Measurements from ENCODE around the gene SPSB1. TPM values are rescaled to one million over a fixed set of nuclear protein-coding genes. Genes with fewer than 3 reads are reported as not detected.
A peak's percentile ranks its signal among the peaks of the same experiment; 100 is the strongest.

SPSB1 gene
- total and polyA plus RNA-seq, 2 experiments from 2014 or later, result 2.4 to 6.8 TPM

GRCh38 chr1:9319208-9319788 is 26.6 kb downstream of the SPSB1 start:
- Histone ChIP-seq H3K9me2 (ENCODE audit: insufficient read depth) (no peaks in the 10 kb centered on the region), H3F3A (replicated peaks; ENCODE audit: low read depth) (0 out of 2 replicates have a peak, but pooled peaks cover 2% of the 10 kb centered on the region), H4K20me1 (replicated peaks; ENCODE audit: insufficient read depth) (no peaks in the 10 kb centered on the region), H3K4me2 (peak overlapping the region; percentile 69), H2AFZ (no peak overlapping the region), H3K36me3 (ENCODE audit: insufficient read depth) (no peaks in the 10 kb centered on the region), H3K27ac (ENCODE audit: low read depth) (0 out of 2 replicates have a peak overlapping the region, but pooled peaks have one; percentile 32), H3K4me3 (no peak overlapping the region), H3K79me2 (replicated peaks; ENCODE audit: insufficient read depth) (no peaks in the 10 kb centered on the region), H3K27me3 (ENCODE audit: insufficient read depth) (no peaks in the 10 kb centered on the region), H3K4me1 (ENCODE audit: insufficient read depth) (peaks cover 26% of the 10 kb centered on the region)
- peaks cover 17% of the 10 kb centered on the region for H3K27me3 Mint-ChIP-seq (ENCODE audit: insufficient read depth, low read depth, poor library complexity)
- no peak overlapping the region for H3K4me3 Mint-ChIP-seq
- H3K36me3 Mint-ChIP-seq (ENCODE audit: low read depth), result no peaks in the 10 kb centered on the region
- H3K4me1 Mint-ChIP-seq, result peaks cover 43% of the 10 kb centered on the region
- TF ChIP-seq ZNF114 (CRISPR knock-in tag; IDR thresholded peaks at IDR 0.05) (no peak), STAT1 (IDR thresholded peaks at IDR 0.05; ENCODE audit: unreplicated experiment) (no peak), EZH2phosphoT487 (IDR thresholded peaks at IDR 0.05; ENCODE audit: unreplicated experiment) (no peak), CTCF (conservative IDR thresholded peaks at IDR 0.05; ENCODE audit: low read depth in 2 of 2) (no peak), JUNB (IDR thresholded peaks at IDR 0.05; ENCODE audit: unreplicated experiment) (no peak), EZH2 (IDR thresholded peaks at IDR 0.05; ENCODE audit: low read depth, unreplicated experiment) (no peak), NANOG (IDR thresholded peaks at IDR 0.05; ENCODE audit: borderline replicate concordance) (no peak), POLR2AphosphoS5 (IDR thresholded peaks at IDR 0.05; ENCODE audit: low read depth) (no peak), ZNF331 (CRISPR knock-in tag; IDR thresholded peaks at IDR 0.05; ENCODE audit: low read depth) (no peak), ETS1 (IDR thresholded peaks at IDR 0.05) (no peak), CREB1 (CRISPR knock-in tag; IDR thresholded peaks at IDR 0.05; ENCODE audit: low read depth) (no peak)
- TF ChIP-seq, protein P1, sequence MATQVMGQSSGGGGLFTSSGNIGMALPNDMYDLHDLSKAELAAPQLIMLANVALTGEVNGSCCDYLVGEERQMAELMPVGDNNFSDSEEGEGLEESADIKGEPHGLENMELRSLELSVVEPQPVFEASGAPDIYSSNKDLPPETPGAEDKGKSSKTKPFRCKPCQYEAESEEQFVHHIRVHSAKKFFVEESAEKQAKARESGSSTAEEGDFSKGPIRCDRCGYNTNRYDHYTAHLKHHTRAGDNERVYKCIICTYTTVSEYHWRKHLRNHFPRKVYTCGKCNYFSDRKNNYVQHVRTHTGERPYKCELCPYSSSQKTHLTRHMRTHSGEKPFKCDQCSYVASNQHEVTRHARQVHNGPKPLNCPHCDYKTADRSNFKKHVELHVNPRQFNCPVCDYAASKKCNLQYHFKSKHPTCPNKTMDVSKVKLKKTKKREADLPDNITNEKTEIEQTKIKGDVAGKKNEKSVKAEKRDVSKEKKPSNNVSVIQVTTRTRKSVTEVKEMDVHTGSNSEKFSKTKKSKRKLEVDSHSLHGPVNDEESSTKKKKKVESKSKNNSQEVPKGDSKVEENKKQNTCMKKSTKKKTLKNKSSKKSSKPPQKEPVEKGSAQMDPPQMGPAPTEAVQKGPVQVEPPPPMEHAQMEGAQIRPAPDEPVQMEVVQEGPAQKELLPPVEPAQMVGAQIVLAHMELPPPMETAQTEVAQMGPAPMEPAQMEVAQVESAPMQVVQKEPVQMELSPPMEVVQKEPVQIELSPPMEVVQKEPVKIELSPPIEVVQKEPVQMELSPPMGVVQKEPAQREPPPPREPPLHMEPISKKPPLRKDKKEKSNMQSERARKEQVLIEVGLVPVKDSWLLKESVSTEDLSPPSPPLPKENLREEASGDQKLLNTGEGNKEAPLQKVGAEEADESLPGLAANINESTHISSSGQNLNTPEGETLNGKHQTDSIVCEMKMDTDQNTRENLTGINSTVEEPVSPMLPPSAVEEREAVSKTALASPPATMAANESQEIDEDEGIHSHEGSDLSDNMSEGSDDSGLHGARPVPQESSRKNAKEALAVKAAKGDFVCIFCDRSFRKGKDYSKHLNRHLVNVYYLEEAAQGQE (IDR thresholded peaks at IDR 0.05; ENCODE audit: unreplicated experiment), result no peak
- TF ChIP-seq, protein P2, sequence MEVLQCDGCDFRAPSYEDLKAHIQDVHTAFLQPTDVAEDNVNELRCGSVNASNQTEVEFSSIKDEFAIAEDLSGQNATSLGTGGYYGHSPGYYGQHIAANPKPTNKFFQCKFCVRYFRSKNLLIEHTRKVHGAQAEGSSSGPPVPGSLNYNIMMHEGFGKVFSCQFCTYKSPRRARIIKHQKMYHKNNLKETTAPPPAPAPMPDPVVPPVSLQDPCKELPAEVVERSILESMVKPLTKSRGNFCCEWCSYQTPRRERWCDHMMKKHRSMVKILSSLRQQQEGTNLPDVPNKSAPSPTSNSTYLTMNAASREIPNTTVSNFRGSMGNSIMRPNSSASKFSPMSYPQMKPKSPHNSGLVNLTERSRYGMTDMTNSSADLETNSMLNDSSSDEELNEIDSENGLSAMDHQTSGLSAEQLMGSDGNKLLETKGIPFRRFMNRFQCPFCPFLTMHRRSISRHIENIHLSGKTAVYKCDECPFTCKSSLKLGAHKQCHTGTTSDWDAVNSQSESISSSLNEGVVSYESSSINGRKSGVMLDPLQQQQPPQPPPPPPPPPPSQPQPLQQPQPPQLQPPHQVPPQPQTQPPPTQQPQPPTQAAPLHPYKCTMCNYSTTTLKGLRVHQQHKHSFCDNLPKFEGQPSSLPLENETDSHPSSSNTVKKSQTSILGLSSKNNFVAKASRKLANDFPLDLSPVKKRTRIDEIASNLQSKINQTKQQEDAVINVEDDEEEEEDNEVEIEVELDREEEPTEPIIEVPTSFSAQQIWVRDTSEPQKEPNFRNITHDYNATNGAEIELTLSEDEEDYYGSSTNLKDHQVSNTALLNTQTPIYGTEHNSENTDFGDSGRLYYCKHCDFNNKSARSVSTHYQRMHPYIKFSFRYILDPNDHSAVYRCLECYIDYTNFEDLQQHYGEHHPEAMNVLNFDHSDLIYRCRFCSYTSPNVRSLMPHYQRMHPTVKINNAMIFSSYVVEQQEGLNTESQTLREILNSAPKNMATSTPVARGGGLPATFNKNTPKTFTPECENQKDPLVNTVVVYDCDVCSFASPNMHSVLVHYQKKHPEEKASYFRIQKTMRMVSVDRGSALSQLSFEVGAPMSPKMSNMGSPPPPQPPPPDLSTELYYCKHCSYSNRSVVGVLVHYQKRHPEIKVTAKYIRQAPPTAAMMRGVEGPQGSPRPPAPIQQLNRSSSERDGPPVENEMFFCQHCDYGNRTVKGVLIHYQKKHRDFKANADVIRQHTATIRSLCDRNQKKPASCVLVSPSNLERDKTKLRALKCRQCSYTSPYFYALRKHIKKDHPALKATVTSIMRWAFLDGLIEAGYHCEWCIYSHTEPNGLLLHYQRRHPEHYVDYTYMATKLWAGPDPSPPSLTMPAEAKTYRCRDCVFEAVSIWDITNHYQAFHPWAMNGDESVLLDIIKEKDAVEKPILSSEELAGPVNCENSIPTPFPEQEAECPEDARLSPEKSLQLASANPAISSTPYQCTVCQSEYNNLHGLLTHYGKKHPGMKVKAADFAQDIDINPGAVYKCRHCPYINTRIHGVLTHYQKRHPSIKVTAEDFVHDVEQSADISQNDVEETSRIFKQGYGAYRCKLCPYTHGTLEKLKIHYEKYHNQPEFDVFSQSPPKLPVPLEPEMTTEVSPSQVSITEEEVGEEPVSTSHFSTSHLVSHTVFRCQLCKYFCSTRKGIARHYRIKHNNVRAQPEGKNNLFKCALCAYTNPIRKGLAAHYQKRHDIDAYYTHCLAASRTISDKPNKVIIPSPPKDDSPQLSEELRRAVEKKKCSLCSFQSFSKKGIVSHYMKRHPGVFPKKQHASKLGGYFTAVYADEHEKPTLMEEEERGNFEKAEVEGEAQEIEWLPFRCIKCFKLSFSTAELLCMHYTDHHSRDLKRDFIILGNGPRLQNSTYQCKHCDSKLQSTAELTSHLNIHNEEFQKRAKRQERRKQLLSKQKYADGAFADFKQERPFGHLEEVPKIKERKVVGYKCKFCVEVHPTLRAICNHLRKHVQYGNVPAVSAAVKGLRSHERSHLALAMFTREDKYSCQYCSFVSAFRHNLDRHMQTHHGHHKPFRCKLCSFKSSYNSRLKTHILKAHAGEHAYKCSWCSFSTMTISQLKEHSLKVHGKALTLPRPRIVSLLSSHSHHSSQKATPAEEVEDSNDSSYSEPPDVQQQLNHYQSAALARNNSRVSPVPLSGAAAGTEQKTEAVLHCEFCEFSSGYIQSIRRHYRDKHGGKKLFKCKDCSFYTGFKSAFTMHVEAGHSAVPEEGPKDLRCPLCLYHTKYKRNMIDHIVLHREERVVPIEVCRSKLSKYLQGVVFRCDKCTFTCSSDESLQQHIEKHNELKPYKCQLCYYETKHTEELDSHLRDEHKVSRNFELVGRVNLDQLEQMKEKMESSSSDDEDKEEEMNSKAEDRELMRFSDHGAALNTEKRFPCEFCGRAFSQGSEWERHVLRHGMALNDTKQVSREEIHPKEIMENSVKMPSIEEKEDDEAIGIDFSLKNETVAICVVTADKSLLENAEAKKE (CRISPR knock-in tag; IDR thresholded peaks at IDR 0.05), result no peak
- ATAC-seq (peak; percentile 12), DNase-seq (ENCODE audit: low spot score) (no peak)
- no peaks in the 10 kb centered on the region; the same call in 2 of the 3 replicates for H3K9me3 Mint-ChIP-seq
- H3K27ac Mint-ChIP-seq, result peak overlapping the region; percentile 59; the same call in 1 of the 2 replicates

All from GM23338 (cell line).